Measurements from ENCODE around the gene TLNRD1.
"Not testable (repeated sequence)": the region's sequence is repeated elsewhere in the genome, so short reads cannot be mapped to it uniquely, and the experiment has no call there.

Gene TLNRD1

GRCh38 chr15:81000624-81001151 lies at the start of gene TLNRD1:
Gene TLNRD1 (plus strand): TSS chr15:81000923. CDS start chr15:81002272, 1,349 bp downstream.
- Histone ChIP-seq H3K9me3 (ENCODE audit: control insufficient read depth, low read depth, low read length) (no peaks in the 10 kb centered on the region), H3K36me3 (ENCODE audit: control insufficient read depth, low read depth, low read length) (no peaks in the 10 kb centered on the region), H3K9ac (ENCODE audit: low read length) (peak within 1 kb of the TSS; percentile 88), H3K27me3 (ENCODE audit: control insufficient read depth, insufficient read depth, low read length) (peaks cover 18% of the 10 kb centered on the region), H3K4me1 (ENCODE audit: control insufficient read depth, low read depth, low read length) (peaks cover 10% of the 10 kb centered on the region), H3K27ac (ENCODE audit: low read length) (peak within 1 kb of the TSS; percentile 74), H3K4me3 (ENCODE audit: low read length) (peak within 1 kb of the TSS; percentile 88)

GRCh38 chr15:80951941-80952340 lies 48.8 kb upstream of the TLNRD1 start:
- H3K27me3 ChIP-seq (ENCODE audit: control insufficient read depth, insufficient read depth, low read length) = no peaks in the 10 kb centered on the region
- peaks cover 10% of the 10 kb centered on the region for H3K4me1 ChIP-seq (ENCODE audit: control insufficient read depth, low read depth, low read length)
- no peak overlapping the region for H3K4me3 ChIP-seq (ENCODE audit: low read length)
- no peaks in the 10 kb centered on the region for H3K9me3 ChIP-seq (ENCODE audit: control insufficient read depth, low read depth, low read length)
- no peak overlapping the region for H3K9ac ChIP-seq (ENCODE audit: low read length)
- peaks cover 22% of the 10 kb centered on the region for H3K36me3 ChIP-seq (ENCODE audit: control insufficient read depth, low read depth, low read length)
- H3K27ac ChIP-seq (ENCODE audit: low read length) = no peak overlapping the region

- no peak overlapping the region for H3K9ac ChIP-seq (ENCODE audit: low read length)
- no peaks in the 10 kb centered on the region for H3K9me3 ChIP-seq (ENCODE audit: control insufficient read depth, low read depth, low read length)
- peaks cover 15% of the 10 kb centered on the region for H3K36me3 ChIP-seq (ENCODE audit: control insufficient read depth, low read depth, low read length)
- H3K4me3 ChIP-seq (ENCODE audit: low read length) = no peak overlapping the region
- H3K4me1 ChIP-seq (ENCODE audit: control insufficient read depth, low read depth, low read length) = peaks cover 10% of the 10 kb centered on the region
- H3K27me3 ChIP-seq (ENCODE audit: control insufficient read depth, insufficient read depth, low read length) = no peaks in the 10 kb centered on the region
- no peak overlapping the region for H3K27ac ChIP-seq (ENCODE audit: low read length)
Observed at GRCh38 chr15:80953001-80953952, 47.4 kb upstream of the TLNRD1 start.

GRCh38 chr15:80953953-80954778 lies 46.6 kb upstream of the TLNRD1 start:
- Histone ChIP-seq H3K9me3 (ENCODE audit: control insufficient read depth, low read depth, low read length) (no peaks in the 10 kb centered on the region), H3K9ac (ENCODE audit: low read length) (no peak overlapping the region), H3K36me3 (ENCODE audit: control insufficient read depth, low read depth, low read length) (peaks cover 10% of the 10 kb centered on the region), H3K27me3 (ENCODE audit: control insufficient read depth, insufficient read depth, low read length) (no peaks in the 10 kb centered on the region), H3K4me3 (ENCODE audit: low read length) (no peak overlapping the region), H3K4me1 (ENCODE audit: control insufficient read depth, low read depth, low read length) (peaks cover 10% of the 10 kb centered on the region), H3K27ac (ENCODE audit: low read length) (peak overlapping the region; percentile 79)

- H3K36me3 ChIP-seq (ENCODE audit: control insufficient read depth, low read depth, low read length); H3K27ac ChIP-seq (ENCODE audit: low read length); H3K27me3 ChIP-seq (ENCODE audit: control insufficient read depth, insufficient read depth, low read length); H3K4me3 ChIP-seq (ENCODE audit: low read length); H3K9me3 ChIP-seq (ENCODE audit: control insufficient read depth, low read depth, low read length); H3K9ac ChIP-seq (ENCODE audit: low read length): not testable (repeated sequence)
- peaks cover 10% of the 10 kb centered on the region for H3K4me1 ChIP-seq (ENCODE audit: control insufficient read depth, low read depth, low read length)
Observed at GRCh38 chr15:80955571-80956452, 44.9 kb upstream of the TLNRD1 start.

GRCh38 chr15:80957556-80957955 lies 43.2 kb upstream of the TLNRD1 start:
- Histone ChIP-seq H3K36me3 (ENCODE audit: control insufficient read depth, low read depth, low read length) (no peaks in the 10 kb centered on the region), H3K9ac (ENCODE audit: low read length) (no peak overlapping the region), H3K27ac (ENCODE audit: low read length) (no peak overlapping the region), H3K9me3 (ENCODE audit: control insufficient read depth, low read depth, low read length) (no peaks in the 10 kb centered on the region), H3K4me3 (ENCODE audit: low read length) (no peak overlapping the region), H3K4me1 (ENCODE audit: control insufficient read depth, low read depth, low read length) (peaks cover 10% of the 10 kb centered on the region), H3K27me3 (ENCODE audit: control insufficient read depth, insufficient read depth, low read length) (no peaks in the 10 kb centered on the region)

- no peak overlapping the region for H3K4me3 ChIP-seq (ENCODE audit: low read length)
- H3K36me3 ChIP-seq (ENCODE audit: control insufficient read depth, low read depth, low read length) = no peaks in the 10 kb centered on the region
- no peaks in the 10 kb centered on the region for H3K27me3 ChIP-seq (ENCODE audit: control insufficient read depth, insufficient read depth, low read length)
- H3K9me3 ChIP-seq (ENCODE audit: control insufficient read depth, low read depth, low read length) = no peaks in the 10 kb centered on the region
- H3K27ac ChIP-seq (ENCODE audit: low read length) = no peak overlapping the region
- H3K9ac ChIP-seq (ENCODE audit: low read length) = no peak overlapping the region
- peaks cover 10% of the 10 kb centered on the region for H3K4me1 ChIP-seq (ENCODE audit: control insufficient read depth, low read depth, low read length)
Observed at GRCh38 chr15:80957976-80958375, 42.7 kb upstream of the TLNRD1 start.

GRCh38 chr15:80958818-80959495 lies 41.8 kb upstream of the TLNRD1 start:
- Histone ChIP-seq H3K36me3 (ENCODE audit: control insufficient read depth, low read depth, low read length) (no peaks in the 10 kb centered on the region), H3K9me3 (ENCODE audit: control insufficient read depth, low read depth, low read length) (no peaks in the 10 kb centered on the region), H3K4me1 (ENCODE audit: control insufficient read depth, low read depth, low read length) (peaks cover 9% of the 10 kb centered on the region), H3K27ac (ENCODE audit: low read length) (no peak overlapping the region), H3K4me3 (ENCODE audit: low read length) (no peak overlapping the region), H3K27me3 (ENCODE audit: control insufficient read depth, insufficient read depth, low read length) (no peaks in the 10 kb centered on the region), H3K9ac (ENCODE audit: low read length) (no peak overlapping the region)

GRCh38 chr15:80965454-80965853 lies 35.3 kb upstream of the TLNRD1 start:
- H3K27me3 ChIP-seq (ENCODE audit: control insufficient read depth, insufficient read depth, low read length); H3K9ac ChIP-seq (ENCODE audit: low read length); H3K36me3 ChIP-seq (ENCODE audit: control insufficient read depth, low read depth, low read length); H3K9me3 ChIP-seq (ENCODE audit: control insufficient read depth, low read depth, low read length); H3K4me3 ChIP-seq (ENCODE audit: low read length); H3K27ac ChIP-seq (ENCODE audit: low read length): not testable (repeated sequence)
- peaks cover 20% of the 10 kb centered on the region for H3K4me1 ChIP-seq (ENCODE audit: control insufficient read depth, low read depth, low read length)

- Histone ChIP-seq H3K9ac (ENCODE audit: low read length) (no peak overlapping the region), H3K27ac (ENCODE audit: low read length) (no peak overlapping the region), H3K4me1 (ENCODE audit: control insufficient read depth, low read depth, low read length) (peaks cover 26% of the 10 kb centered on the region), H3K4me3 (ENCODE audit: low read length) (no peak overlapping the region), H3K36me3 (ENCODE audit: control insufficient read depth, low read depth, low read length) (no peaks in the 10 kb centered on the region), H3K27me3 (ENCODE audit: control insufficient read depth, insufficient read depth, low read length) (no peaks in the 10 kb centered on the region), H3K9me3 (ENCODE audit: control insufficient read depth, low read depth, low read length) (no peaks in the 10 kb centered on the region)
Observed at GRCh38 chr15:80966431-80967197, 34.1 kb upstream of the TLNRD1 start.
